Glutamatergic neuron (in vitro differentiated cells): Measurements from ENCODE around the gene ROR2. TPM values are rescaled to one million over a fixed set of nuclear protein-coding genes. Genes with fewer than 3 reads are reported as not detected.
"Not testable (repeated sequence)": the region's sequence is repeated elsewhere in the genome, so short reads cannot be mapped to it uniquely, and the experiment has no call there.

Experiments
- DNase-seq: peaks from one replicate; pipeline ENCODE4 v3.0.0; 2022
- H3K27ac Mint-ChIP-seq: one replicate; pipeline ENCODE4 v1.8.0; 2020; ENCODE audit warnings: mild to moderate bottlenecking, mixed read lengths, inconsistent platforms; ENCODE audit not compliant: unreplicated experiment
- H3K27me3 Mint-ChIP-seq: one replicate; pipeline ENCODE4 v1.8.0; 2020; ENCODE audit warnings: mild to moderate bottlenecking, moderate library complexity, mixed read lengths, inconsistent platforms; ENCODE audit not compliant: unreplicated experiment
- H3K36me3 Mint-ChIP-seq: one replicate; pipeline ENCODE4 v1.8.0; 2020; ENCODE audit warnings: mild to moderate bottlenecking, mixed read lengths, inconsistent platforms; ENCODE audit not compliant: unreplicated experiment
- H3K4me1 Mint-ChIP-seq: one replicate; pipeline ENCODE4 v1.8.0; 2020; ENCODE audit warnings: mild to moderate bottlenecking, low read depth, mixed read lengths, inconsistent platforms; ENCODE audit not compliant: unreplicated experiment
- H3K4me3 Mint-ChIP-seq: one replicate; pipeline ENCODE4 v1.8.0; 2020; ENCODE audit warnings: mild to moderate bottlenecking, mixed read lengths, inconsistent platforms; ENCODE audit not compliant: unreplicated experiment
- H3K9me3 Mint-ChIP-seq: one replicate; pipeline ENCODE4 v1.8.0; 2020; ENCODE audit warnings: mild to moderate bottlenecking, moderate library complexity, mixed read lengths, inconsistent platforms; ENCODE audit not compliant: unreplicated experiment
- total RNA-seq: library from RNA; stranded (reverse); fragmentation: NEBNext Ultra II Directional; extraction: Animal tissue kit (Norgen Biotek cat#: 25700); gene quantifications from one replicate; pipeline ENCODE4 v1.2.1, GENCODE V29; 2021; ENCODE audit not compliant: unreplicated experiment
- TF ChIP-seq, protein P1 (sequence below): fragments of 200-600 bp; sonication (generic); IDR thresholded peaks from one replicate; pipeline ENCODE4 v1.5.0; 2021; ENCODE audit not compliant: partially characterized antibody, unreplicated experiment

ROR2 gene
- total RNA-seq, 1 donor from 2014 or later, result 51.1 TPM

DNA sequence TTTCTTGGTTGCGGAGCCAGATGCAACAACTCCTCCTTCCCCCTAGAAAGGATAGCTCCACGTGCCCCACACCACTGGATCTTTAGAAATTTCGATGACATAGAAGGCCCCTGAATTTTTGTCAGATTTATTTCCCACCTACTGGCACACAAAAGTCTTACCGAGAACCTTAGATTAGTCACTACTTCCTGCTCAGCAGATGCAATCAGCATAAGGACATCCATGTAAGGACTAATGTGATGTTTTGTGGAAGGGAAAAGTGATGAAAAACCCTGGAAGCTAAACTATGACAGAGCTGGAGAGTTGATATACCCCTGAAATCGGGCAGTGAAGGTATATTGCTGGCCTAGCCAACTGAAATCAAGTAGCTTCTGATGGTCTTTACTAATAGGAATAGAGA lies 400.9 kb downstream of the ROR2 start:
- Mint-ChIP-seq H3K27ac (no peak overlapping the region), H3K27me3 (peaks cover 2% of the 10 kb centered on the region), H3K4me3 (no peak overlapping the region), H3K9me3 (no peaks in the 10 kb centered on the region), H3K4me1 (no peaks in the 10 kb centered on the region), H3K36me3 (no peaks in the 10 kb centered on the region)
- no peak for DNase-seq
- TF ChIP-seq, protein P1, sequence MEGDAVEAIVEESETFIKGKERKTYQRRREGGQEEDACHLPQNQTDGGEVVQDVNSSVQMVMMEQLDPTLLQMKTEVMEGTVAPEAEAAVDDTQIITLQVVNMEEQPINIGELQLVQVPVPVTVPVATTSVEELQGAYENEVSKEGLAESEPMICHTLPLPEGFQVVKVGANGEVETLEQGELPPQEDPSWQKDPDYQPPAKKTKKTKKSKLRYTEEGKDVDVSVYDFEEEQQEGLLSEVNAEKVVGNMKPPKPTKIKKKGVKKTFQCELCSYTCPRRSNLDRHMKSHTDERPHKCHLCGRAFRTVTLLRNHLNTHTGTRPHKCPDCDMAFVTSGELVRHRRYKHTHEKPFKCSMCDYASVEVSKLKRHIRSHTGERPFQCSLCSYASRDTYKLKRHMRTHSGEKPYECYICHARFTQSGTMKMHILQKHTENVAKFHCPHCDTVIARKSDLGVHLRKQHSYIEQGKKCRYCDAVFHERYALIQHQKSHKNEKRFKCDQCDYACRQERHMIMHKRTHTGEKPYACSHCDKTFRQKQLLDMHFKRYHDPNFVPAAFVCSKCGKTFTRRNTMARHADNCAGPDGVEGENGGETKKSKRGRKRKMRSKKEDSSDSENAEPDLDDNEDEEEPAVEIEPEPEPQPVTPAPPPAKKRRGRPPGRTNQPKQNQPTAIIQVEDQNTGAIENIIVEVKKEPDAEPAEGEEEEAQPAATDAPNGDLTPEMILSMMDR, result no peak

DNA sequence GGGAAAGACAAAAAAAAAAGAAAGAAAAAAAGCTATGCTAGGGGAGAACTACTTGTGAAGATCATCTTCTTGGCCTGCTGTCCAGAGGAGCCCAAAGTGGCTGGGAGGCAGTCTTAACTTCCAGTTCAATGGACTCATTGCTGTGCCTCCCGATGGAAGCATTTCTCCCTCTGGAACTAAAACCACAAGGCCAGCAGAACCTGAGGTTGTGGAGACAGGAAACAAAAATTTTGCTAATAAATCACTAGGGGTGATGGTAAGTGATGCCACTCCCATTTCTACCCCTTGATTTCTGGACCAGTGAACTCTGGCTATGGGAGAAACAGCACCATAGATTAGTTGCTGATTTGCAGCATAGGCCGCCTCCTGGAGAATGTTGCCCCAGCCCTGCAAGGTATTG lies 402.9 kb downstream of the ROR2 start:
- no peaks in the 10 kb centered on the region for H3K9me3 Mint-ChIP-seq
- no peak for DNase-seq
- H3K36me3 Mint-ChIP-seq, result no peaks in the 10 kb centered on the region
- H3K4me1 Mint-ChIP-seq, result no peaks in the 10 kb centered on the region
- H3K4me3 Mint-ChIP-seq, result no peak overlapping the region
- H3K27ac Mint-ChIP-seq, result no peak overlapping the region
- TF ChIP-seq, protein P1, result no peak
- H3K27me3 Mint-ChIP-seq, result peaks cover 2% of the 10 kb centered on the region

DNA sequence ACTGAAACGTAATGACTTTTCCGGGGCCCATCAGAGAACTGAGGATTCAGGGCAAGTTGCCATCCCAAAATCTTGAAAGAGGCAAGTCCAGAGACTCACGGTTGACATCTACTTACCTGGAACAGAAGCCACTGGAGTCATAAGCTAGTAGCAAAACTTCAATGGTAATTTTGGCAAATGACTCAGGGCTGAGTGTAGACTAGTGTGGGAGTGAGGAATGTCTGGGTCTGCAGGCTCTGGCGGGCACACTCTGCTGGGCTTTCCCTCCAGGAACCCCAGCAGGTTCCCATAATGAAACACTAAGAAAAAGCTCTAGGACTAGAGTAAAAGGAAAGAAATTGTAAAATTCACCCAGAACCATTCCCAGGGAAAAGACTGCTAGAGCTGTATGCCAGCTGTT lies 403.5 kb downstream of the ROR2 start:
- TF ChIP-seq, protein P1, result no peak
- no peak for DNase-seq
- Mint-ChIP-seq H3K4me1 (no peaks in the 10 kb centered on the region), H3K9me3 (no peaks in the 10 kb centered on the region), H3K27ac (no peak overlapping the region), H3K36me3 (no peaks in the 10 kb centered on the region), H3K4me3 (no peak overlapping the region), H3K27me3 (peaks cover 2% of the 10 kb centered on the region)

DNA sequence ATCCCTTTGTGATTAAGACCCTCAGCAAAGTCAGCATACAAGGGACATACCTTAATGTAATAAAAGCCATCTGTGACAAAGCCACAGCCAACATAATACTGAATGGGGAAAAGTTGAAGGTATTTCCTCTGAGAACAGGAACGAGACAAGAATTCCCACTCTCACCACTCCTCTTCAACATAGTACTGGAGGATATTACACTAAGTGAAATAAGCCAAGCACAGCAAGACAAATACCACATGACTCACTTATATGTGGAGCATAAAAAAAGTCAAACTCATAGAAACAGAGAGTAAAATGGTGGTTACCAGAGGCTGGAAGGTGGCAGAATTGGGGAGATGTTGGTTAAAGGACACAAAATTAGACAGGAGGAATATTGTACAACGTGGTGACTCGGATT lies 408.3 kb downstream of the ROR2 start:
- Mint-ChIP-seq H3K36me3 (no peaks in the 10 kb centered on the region), H3K4me1 (no peaks in the 10 kb centered on the region), H3K27ac (no peak overlapping the region), H3K4me3 (no peak overlapping the region), H3K9me3 (no peaks in the 10 kb centered on the region), H3K27me3 (peaks cover 2% of the 10 kb centered on the region)
- TF ChIP-seq, protein P1, result no peak
- no peak for DNase-seq

DNA sequence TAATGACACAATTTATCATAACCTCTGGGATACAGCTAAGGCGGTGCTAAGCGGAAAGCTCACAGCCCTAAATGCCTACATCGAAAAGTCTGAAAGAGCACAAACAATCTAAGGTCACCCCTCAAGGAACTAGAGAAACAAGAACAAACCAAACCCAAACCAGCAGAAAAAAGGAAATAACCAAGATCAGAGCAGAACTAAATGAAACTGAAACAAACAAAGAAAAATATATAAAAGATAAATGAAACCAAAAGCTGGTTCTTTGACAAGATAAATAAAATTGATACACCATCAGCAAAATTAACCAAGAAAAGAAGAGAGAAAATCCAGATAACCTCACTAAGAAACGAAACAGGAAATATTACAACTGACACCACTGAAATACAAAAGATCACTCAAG lies 409.5 kb downstream of the ROR2 start:
- H3K27me3 Mint-ChIP-seq, H3K9me3 Mint-ChIP-seq: not testable (repeated sequence)

DNA sequence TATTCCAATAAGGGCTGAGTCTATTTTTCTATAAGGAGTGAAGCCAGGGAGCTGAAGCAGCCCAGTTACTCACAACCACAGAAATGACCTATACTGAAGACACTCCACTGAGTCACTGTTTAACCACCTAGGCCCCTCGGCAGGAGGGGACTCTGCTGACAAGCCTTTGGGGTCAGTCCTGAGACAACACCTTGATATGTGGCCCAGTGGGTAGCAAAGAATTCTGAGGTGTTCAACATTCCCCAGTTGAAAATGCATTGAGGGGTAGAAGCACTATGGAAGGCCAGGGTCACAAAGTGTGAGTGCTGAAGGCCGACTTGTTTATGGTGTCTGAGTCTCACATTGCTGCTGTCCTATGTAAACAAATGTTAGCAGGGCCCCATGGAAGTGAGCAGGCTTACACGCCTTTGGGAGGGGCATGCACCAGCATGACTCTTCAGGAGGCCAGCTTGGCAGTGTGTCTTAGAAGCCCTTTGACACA lies 413.8 kb downstream of the ROR2 start:
- TF ChIP-seq, protein P1, result no peak
- no peaks in the 10 kb centered on the region for H3K27me3 Mint-ChIP-seq
- H3K36me3 Mint-ChIP-seq, result no peaks in the 10 kb centered on the region
- H3K4me1 Mint-ChIP-seq, result no peaks in the 10 kb centered on the region
- no peak overlapping the region for H3K27ac Mint-ChIP-seq
- no peaks in the 10 kb centered on the region for H3K9me3 Mint-ChIP-seq
- H3K4me3 Mint-ChIP-seq, result no peak overlapping the region
- no peak for DNase-seq

More for the DNA sequence above, 409.5 kb downstream of the ROR2 start:
- H3K36me3 Mint-ChIP-seq, DNase-seq, H3K4me1 Mint-ChIP-seq, H3K27ac Mint-ChIP-seq, H3K4me3 Mint-ChIP-seq: not testable (repeated sequence)
